Measurements from ENCODE around the gene NFASC.

The NFASC gene

DNA sequence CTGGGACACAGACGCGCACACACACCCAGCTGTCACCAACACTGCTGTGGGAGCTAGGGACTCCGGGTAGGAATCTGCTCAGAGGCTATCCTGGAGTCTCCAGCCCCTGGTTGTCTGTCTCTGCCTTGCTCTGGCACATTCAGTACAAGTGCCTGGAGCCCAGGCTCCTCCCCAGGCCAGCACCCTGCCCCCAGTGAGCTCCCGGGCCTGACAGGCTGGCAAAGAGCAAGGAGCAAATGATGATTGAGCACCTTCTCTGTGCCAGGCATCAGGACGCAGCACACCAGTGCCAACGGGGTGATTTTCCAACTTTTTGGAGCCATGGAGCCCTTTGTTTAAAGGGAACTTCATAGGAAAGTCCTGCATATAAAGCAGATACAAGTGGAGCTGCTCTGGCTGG, 178.8 kb downstream of the NFASC start:
- Mint-ChIP-seq H3K27me3 (peaks cover 30% of the 10 kb centered on the region), H3K9me3 (no peaks in the 10 kb centered on the region), H3K36me3 (ENCODE audit: low read depth) (no peaks in the 10 kb centered on the region), H3K4me1 (ENCODE audit: low read depth) (no peaks in the 10 kb centered on the region), H3K27ac (no peak overlapping the region), H3K4me3 (no peak overlapping the region)
- DNase-seq = no peak

DNA sequence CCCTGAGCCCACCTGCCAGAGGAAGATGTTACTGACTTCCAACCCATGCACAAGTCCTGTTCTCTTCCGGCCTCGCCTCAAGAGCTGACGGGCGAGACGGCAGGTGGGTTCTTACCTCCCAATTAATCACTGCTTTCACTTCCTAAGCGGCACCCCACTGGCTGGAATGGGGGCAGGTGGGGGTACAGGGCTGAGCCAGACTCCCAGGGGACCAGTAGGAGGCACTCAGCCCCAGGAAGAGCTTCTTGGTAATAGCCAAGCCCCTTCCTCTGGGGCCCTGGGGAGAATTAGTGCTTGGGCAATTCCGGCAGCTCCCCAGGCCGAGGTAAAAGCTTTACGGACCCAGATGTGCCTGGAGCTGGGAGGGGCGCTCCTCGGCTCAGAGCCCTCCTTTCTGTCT, 182.0 kb downstream of the NFASC start:
- no peak for DNase-seq
- peaks cover 4% of the 10 kb centered on the region for H3K27me3 Mint-ChIP-seq
- H3K9me3 Mint-ChIP-seq = no peaks in the 10 kb centered on the region
- no peak overlapping the region for H3K27ac Mint-ChIP-seq
- H3K4me1 Mint-ChIP-seq (ENCODE audit: low read depth) = no peaks in the 10 kb centered on the region
- H3K36me3 Mint-ChIP-seq (ENCODE audit: low read depth) = no peaks in the 10 kb centered on the region
- H3K4me3 Mint-ChIP-seq = no peak overlapping the region

DNA sequence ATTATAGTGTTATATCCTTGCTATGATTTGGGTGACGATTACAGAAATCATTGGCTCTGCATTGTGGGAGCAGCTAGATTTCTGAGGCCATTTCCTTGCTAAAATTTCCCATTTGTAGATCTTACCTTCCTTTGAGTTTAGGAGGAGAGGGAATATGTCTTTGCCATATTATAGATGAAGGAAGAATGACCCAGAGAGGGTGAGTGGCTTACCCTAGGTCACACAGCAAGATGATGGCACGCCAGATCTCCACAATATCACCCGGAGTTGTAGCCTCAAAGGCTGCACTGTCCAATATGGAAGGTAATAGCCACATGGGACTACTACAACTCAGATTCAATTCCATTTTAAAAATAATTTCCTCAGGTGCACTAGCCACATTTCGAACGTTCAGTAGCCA, 182.6 kb downstream of the NFASC start:
- Mint-ChIP-seq H3K27ac (no peak overlapping the region), H3K9me3 (no peaks in the 10 kb centered on the region), H3K36me3 (ENCODE audit: low read depth) (no peaks in the 10 kb centered on the region), H3K4me1 (ENCODE audit: low read depth) (no peaks in the 10 kb centered on the region), H3K4me3 (no peak overlapping the region), H3K27me3 (peaks cover 4% of the 10 kb centered on the region)
- no peak for DNase-seq

DNA sequence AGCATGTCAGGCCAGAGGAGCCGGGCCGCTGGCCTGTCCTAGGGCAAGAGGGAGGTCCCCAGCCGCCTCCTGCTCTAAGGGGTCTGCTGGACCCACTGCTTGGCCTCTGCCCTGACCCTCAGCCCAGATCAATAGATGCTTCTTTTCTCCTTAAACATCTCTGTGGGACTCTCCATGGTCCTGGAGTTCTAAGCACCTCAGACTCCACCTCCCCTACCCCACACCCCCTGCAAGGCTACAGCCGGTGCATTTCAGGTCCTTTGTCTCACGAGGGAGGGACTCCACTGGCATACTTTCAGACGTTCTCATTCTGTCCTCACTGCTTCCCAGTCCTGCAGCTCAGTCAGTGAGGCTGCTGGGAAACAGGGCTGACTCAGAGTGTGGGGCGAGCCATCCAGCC, 183.4 kb downstream of the NFASC start:
- no peak overlapping the region for H3K4me3 Mint-ChIP-seq
- no peak for DNase-seq

DNA sequence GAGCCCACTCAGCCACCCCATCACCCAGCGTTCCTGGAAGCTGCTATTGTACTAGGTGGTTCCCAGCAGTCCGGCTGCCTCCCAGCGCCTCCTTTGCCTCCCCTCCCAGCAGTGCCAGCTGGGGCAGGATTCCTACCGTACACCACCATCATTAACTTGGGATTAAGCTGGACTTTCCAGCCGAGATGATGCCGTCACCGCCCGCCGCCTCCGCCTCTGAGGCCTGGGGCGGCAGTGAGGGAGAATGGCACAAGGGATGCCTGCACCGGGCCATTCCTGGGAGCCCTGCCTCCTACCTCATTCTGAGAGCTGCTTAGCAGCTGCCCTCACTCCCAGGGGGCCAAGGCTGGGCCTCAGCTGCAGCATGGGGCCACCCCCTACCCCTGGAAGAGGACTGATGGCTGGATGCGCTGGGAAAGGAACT, 185.5 kb downstream of the NFASC start:
- Mint-ChIP-seq H3K27me3 (peaks cover 4% of the 10 kb centered on the region), H3K36me3 (ENCODE audit: low read depth) (no peaks in the 10 kb centered on the region), H3K27ac (no peak overlapping the region), H3K4me3 (no peak overlapping the region), H3K4me1 (ENCODE audit: low read depth) (no peaks in the 10 kb centered on the region), H3K9me3 (no peaks in the 10 kb centered on the region)
- no peak for DNase-seq

More for the DNA sequence above, 183.4 kb downstream of the NFASC start:
- Mint-ChIP-seq H3K27me3 (peaks cover 4% of the 10 kb centered on the region), H3K9me3 (no peaks in the 10 kb centered on the region), H3K36me3 (ENCODE audit: low read depth) (no peaks in the 10 kb centered on the region), H3K4me1 (ENCODE audit: low read depth) (no peaks in the 10 kb centered on the region), H3K27ac (no peak overlapping the region)

DNA sequence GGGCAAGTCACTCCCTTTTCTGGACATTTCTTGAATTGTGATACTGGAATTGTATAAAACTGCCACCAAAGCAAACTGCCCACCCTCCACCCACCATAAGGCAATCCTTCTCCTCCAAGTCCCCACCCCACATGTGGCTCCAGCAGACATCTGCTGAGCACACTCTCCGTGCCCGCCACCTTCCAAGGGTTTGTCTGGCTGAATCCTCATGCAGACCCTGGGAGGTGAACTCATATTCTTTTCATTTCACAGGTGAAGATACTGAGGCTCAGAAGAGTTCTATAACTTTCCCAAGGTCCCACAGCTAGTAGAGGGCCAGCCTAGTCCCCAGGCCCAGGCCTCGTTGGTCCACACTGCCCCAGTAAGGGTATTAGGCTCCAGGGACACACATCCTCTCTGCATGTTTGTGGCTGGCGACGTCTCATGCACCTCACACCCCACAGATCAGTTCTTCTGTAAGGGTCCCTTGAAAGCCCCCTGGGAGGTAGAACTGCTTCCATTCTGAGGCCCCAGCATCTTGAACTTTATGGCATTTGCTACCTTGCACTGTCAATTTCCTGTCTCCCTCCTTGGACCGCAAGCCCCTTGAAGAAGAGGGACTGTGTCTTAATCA, 186.4 kb downstream of the NFASC start:
- H3K36me3 Mint-ChIP-seq (ENCODE audit: low read depth) = no peaks in the 10 kb centered on the region
- H3K27me3 Mint-ChIP-seq = peaks cover 4% of the 10 kb centered on the region

DNA sequence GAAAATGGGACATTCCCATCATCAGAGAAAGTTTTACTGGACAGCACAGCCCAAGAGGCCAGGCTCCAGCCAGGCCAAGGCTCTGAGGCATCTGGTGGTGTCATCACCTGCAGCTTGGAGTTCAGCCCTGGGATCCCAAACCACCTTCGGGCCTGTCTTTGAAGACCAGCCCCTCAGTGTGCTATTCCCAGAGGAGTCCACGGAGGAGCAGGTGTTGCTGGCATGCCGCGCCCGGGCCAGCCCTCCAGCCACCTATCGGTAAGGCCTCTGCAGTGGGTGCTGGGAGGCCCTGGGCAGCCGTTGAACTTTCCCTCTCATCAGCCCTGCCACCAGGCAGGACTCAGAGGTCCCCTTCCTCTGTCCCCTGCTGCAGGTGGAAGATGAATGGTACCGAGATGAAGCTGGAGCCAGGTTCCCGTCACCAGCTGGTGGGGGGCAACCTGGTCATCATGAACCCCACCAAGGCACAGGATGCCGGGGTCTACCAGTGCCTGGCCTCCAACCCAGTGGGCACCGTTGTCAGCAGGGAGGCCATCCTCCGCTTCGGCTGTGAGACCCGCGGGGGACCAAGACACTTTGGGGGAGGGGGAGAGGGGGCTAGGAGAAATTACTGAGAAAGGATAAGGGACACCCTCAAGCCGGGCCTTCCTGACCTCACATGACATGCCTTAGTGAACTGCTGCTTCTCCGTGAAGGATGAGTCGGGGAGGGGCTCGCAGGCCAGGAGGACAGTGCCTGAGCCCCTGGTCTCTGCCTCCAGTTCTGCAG, 187.3 kb downstream of the NFASC start:
- no peaks in the 10 kb centered on the region for H3K9me3 Mint-ChIP-seq
- H3K27ac Mint-ChIP-seq = no peak overlapping the region
- H3K4me1 Mint-ChIP-seq (ENCODE audit: low read depth) = no peaks in the 10 kb centered on the region
- DNase-seq = no peak
- no peak overlapping the region for H3K4me3 Mint-ChIP-seq
- peaks cover 4% of the 10 kb centered on the region for H3K27me3 Mint-ChIP-seq
- no peaks in the 10 kb centered on the region for H3K36me3 Mint-ChIP-seq (ENCODE audit: low read depth)

More for the DNA sequence above, 186.4 kb downstream of the NFASC start:
- H3K9me3 Mint-ChIP-seq = no peaks in the 10 kb centered on the region
- H3K4me1 Mint-ChIP-seq (ENCODE audit: low read depth) = no peaks in the 10 kb centered on the region
- no peak for DNase-seq
- H3K4me3 Mint-ChIP-seq = no peak overlapping the region
- no peak overlapping the region for H3K27ac Mint-ChIP-seq

DNA sequence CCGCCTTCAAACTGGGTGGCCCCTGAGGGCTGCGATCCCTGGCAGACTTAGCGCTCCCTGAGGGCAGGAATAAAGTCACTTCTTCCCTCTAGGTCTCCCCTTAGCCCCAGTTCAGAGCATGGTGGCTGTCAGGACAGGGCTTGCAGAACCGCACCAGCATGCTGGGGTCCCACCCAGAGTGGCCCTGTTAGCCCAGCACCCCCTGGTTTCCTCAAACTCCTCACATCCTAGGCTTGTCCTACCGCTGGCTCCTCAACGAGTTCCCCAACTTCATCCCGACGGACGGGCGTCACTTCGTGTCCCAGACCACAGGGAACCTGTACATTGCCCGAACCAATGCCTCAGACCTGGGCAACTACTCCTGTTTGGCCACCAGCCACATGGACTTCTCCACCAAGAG, 188.2 kb downstream of the NFASC start:
- H3K27ac Mint-ChIP-seq = no peak overlapping the region
- H3K36me3 Mint-ChIP-seq (ENCODE audit: low read depth) = no peaks in the 10 kb centered on the region
- H3K4me3 Mint-ChIP-seq = no peak overlapping the region
- H3K9me3 Mint-ChIP-seq = no peaks in the 10 kb centered on the region
- H3K4me1 Mint-ChIP-seq (ENCODE audit: low read depth) = no peaks in the 10 kb centered on the region
- peaks cover 4% of the 10 kb centered on the region for H3K27me3 Mint-ChIP-seq
- DNase-seq = no peak

DNA sequence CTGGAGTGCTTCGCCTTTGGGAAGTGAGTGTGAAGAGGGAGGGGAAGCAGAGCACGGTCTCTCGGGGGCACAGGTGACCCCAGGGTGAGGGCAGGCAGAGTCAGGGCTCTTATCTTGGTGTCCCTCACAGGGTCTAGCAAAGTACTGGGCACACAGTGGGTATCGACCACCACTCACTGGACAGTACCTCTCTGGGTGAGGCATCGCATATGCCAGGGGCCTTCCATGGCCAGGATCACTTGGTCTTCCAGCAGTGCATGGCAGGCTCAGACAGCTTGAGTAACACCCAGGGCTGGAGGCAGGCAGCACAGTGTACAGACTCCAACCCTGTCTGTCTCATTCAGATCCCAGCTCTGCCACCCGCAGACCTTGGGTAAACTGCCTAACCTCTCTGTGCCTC, 189.0 kb downstream of the NFASC start:
- no peaks in the 10 kb centered on the region for H3K27me3 Mint-ChIP-seq
- no peak overlapping the region for H3K4me3 Mint-ChIP-seq
- H3K27ac Mint-ChIP-seq = no peak overlapping the region
- H3K9me3 Mint-ChIP-seq = no peaks in the 10 kb centered on the region
- no peaks in the 10 kb centered on the region for H3K36me3 Mint-ChIP-seq (ENCODE audit: low read depth)
- no peaks in the 10 kb centered on the region for H3K4me1 Mint-ChIP-seq (ENCODE audit: low read depth)
- DNase-seq = no peak

DNA sequence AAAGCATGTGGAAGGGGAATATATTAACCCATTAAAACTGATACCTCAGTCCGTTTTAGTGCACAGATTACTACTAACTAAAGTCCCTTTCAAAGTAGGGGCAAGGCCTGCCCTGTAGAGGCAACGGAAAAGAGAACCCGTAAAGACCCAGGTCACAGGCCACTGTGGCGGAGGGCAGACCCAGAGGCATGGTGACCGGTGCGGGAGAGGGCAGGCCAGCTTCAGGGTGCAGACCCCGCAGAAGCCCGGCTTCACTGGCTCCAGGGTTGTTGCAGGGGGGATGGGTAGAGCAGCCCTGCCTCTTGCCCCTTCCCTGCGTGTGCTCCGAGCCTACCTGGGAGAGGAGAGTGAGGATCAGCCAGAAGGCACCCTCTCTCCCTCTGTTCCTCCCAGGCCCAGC, 190.1 kb downstream of the NFASC start:
- no peaks in the 10 kb centered on the region for H3K36me3 Mint-ChIP-seq (ENCODE audit: low read depth)
- H3K27me3 Mint-ChIP-seq = no peaks in the 10 kb centered on the region
- no peaks in the 10 kb centered on the region for H3K9me3 Mint-ChIP-seq
- no peaks in the 10 kb centered on the region for H3K4me1 Mint-ChIP-seq (ENCODE audit: low read depth)
- no peak overlapping the region for H3K4me3 Mint-ChIP-seq
- DNase-seq = no peak
- H3K27ac Mint-ChIP-seq = no peak overlapping the region

DNA sequence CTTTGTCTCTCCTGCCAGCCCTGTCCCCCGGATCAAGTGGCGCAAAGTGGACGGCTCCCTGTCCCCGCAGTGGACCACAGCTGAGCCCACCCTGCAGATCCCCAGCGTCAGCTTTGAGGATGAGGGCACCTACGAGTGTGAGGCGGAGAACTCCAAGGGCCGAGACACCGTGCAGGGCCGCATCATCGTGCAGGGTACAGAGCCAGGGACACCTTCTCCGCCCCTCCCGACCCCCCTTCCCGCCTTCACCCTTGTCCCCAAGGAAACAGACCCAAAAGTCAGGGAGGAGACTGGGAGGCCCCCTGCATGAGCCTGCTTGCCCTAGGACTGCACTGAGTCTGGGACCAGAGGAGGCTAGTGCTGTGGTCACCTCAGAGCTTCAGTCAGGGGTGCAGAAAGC, 190.6 kb downstream of the NFASC start:
- Mint-ChIP-seq H3K9me3 (no peaks in the 10 kb centered on the region), H3K27ac (no peak overlapping the region), H3K4me3 (no peak overlapping the region), H3K27me3 (no peaks in the 10 kb centered on the region), H3K36me3 (ENCODE audit: low read depth) (no peaks in the 10 kb centered on the region), H3K4me1 (ENCODE audit: low read depth) (no peaks in the 10 kb centered on the region)
- no peak for DNase-seq

DNA sequence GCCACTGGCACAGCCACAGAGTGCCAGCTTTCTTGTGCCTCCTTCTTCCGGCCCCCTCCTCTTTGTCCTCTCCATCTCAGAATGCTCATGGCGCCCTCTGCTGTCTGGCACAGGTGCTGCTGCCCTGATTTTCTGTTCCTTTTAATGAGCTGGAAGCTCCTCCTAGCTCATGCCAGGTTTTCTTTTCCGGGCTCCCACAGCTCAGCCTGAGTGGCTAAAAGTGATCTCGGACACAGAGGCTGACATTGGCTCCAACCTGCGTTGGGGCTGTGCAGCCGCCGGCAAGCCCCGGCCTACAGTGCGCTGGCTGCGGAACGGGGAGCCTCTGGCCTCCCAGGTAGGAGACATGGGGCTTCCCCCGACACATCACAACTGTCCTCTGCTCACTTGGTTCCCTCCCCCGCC, 191.0 kb downstream of the NFASC start:
- Mint-ChIP-seq H3K9me3 (no peaks in the 10 kb centered on the region), H3K4me3 (no peak overlapping the region)

DNA sequence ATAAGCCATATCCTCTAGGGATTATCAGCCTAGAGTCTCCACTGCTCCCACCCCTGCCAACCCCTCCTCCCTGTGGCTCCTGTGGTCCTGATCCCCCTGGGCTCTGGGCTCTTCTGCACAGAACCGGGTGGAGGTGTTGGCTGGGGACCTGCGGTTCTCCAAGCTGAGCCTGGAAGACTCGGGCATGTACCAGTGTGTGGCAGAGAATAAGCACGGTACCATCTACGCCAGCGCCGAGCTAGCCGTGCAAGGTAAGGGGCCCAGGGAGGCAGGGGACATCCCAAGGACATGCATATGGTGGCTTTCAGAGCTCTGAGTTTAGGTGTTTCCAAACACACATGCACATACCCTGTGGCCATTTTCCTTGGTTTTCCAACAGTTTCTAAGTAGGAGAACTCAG, 191.7 kb downstream of the NFASC start:
- H3K4me1 Mint-ChIP-seq (ENCODE audit: low read depth) = no peaks in the 10 kb centered on the region
- no peaks in the 10 kb centered on the region for H3K36me3 Mint-ChIP-seq (ENCODE audit: low read depth)
- H3K27me3 Mint-ChIP-seq = no peaks in the 10 kb centered on the region
- H3K9me3 Mint-ChIP-seq = no peaks in the 10 kb centered on the region
- no peak overlapping the region for H3K4me3 Mint-ChIP-seq
- DNase-seq = no peak
- H3K27ac Mint-ChIP-seq = no peak overlapping the region

More for the DNA sequence above, 191.0 kb downstream of the NFASC start:
- no peak overlapping the region for H3K27ac Mint-ChIP-seq
- H3K36me3 Mint-ChIP-seq (ENCODE audit: low read depth) = no peaks in the 10 kb centered on the region
- H3K27me3 Mint-ChIP-seq = no peaks in the 10 kb centered on the region
- H3K4me1 Mint-ChIP-seq (ENCODE audit: low read depth) = no peaks in the 10 kb centered on the region
- peak; percentile 78 for DNase-seq

DNA sequence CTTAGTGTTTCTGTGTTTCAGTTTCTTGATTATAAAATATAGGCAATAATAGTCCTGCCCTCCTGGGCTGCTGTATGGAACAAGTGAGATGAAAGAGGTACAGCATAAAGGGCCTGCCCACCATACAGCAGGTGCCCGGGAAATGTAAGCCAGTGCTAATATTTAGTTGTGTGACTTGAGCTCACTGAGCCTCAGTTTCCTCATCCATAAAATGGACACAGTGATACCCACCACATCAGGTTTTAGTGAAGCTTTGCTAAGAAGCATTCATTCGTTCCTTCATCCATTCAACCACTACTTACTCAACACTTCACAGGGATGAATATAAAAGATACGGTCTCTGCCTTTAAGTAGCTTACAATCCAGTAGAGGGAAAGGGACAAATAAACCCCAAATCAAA, 192.2 kb downstream of the NFASC start:
- no peak overlapping the region for H3K4me3 Mint-ChIP-seq
- H3K4me1 Mint-ChIP-seq (ENCODE audit: low read depth) = no peaks in the 10 kb centered on the region
- DNase-seq = no peak
- no peaks in the 10 kb centered on the region for H3K36me3 Mint-ChIP-seq (ENCODE audit: low read depth)
- H3K27me3 Mint-ChIP-seq = no peaks in the 10 kb centered on the region
- no peaks in the 10 kb centered on the region for H3K9me3 Mint-ChIP-seq
- no peak overlapping the region for H3K27ac Mint-ChIP-seq

DNA sequence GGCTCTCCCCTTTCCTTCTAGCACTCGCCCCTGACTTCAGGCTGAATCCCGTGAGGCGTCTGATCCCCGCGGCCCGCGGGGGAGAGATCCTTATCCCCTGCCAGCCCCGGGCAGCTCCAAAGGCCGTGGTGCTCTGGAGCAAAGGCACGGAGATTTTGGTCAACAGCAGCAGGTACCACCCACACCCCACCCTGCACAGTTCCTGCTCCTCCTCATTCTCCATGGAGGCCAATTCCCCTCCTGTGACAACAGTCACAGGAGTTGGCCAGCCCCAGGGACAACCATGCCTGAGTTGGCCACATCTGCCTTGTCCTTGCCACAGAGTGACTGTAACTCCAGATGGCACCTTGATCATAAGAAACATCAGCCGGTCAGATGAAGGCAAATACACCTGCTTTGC, 193.6 kb downstream of the NFASC start:
- no peaks in the 10 kb centered on the region for H3K27me3 Mint-ChIP-seq
- H3K27ac Mint-ChIP-seq = no peak overlapping the region
- no peaks in the 10 kb centered on the region for H3K9me3 Mint-ChIP-seq
- no peaks in the 10 kb centered on the region for H3K36me3 Mint-ChIP-seq (ENCODE audit: low read depth)
- no peaks in the 10 kb centered on the region for H3K4me1 Mint-ChIP-seq (ENCODE audit: low read depth)
- DNase-seq = no peak
- H3K4me3 Mint-ChIP-seq = no peak overlapping the region
